SK-N-SH treated with all-trans-retinoic acid at 6 μM for 48 hours (cell line): ENCODE results near the gene GGA1.

Experiments
- CSRNP3 ChIP-seq: fragments of 250-450 bp; sonication (Bioruptor Pico); IDR thresholded peaks from 2 replicates; pipeline ENCODE4 v1.5.1; 2021; ENCODE audit warnings: mild to moderate bottlenecking, moderate library complexity
- ISL1 ChIP-seq: fragments of 250-450 bp; sonication (Bioruptor Pico); IDR thresholded peaks from 2 replicates; pipeline ENCODE4 v2.1.2; 2022; ENCODE audit warnings: mild to moderate bottlenecking, moderate library complexity
- PATZ1 ChIP-seq: fragments of 250-450 bp; sonication (Bioruptor Pico); IDR thresholded peaks from 2 replicates; pipeline ENCODE4 v1.8.0; 2020; ENCODE audit warnings: mild to moderate bottlenecking, moderate library complexity, borderline replicate concordance
- SNAI2 ChIP-seq: fragments of 250-450 bp; sonication (Bioruptor Pico); IDR thresholded peaks from 2 replicates; pipeline ENCODE4 v1.5.0; 2020; ENCODE audit warnings: mild to moderate bottlenecking, moderate library complexity
- ZNF70 ChIP-seq: fragments of 450-650 bp; formaldehyde crosslinking; IDR thresholded peaks from 2 replicates; pipeline ENCODE4 v1.5.0; 2020; ENCODE audit warnings: mild to moderate bottlenecking, moderate library complexity

- TF ChIP-seq SNAI2 (CRISPR knock-in tag) (no peak), CSRNP3 (CRISPR knock-in tag) (no peak), PATZ1 (CRISPR knock-in tag) (no peak), ZNF70 (no peak), ISL1 (CRISPR knock-in tag) (no peak)
Measured at GRCh38 chr22:37658133-37659065, 49.8 kb downstream of the GGA1 start, which contains the start of gene PDXP.
